Hepatocyte (in vitro differentiated cells): ENCODE results near the gene HOXD13. TPM values are rescaled to one million over a fixed set of nuclear protein-coding genes. Genes with fewer than 3 reads are reported as not detected.

ENCODE experiments used
- DNase-seq: peaks from one replicate; pipeline ENCODE4 v3.0.0-alpha.2; 2016; ENCODE audit warnings: low spot score
- H2AFZ ChIP-seq: fragments of 200-600 bp; sonication (generic); 2 replicates; pipeline ENCODE4 v1.6.0; 2016; ENCODE audit warnings: antibody characterized with exemption, mild to moderate bottlenecking
- H3K27ac ChIP-seq: fragments of 200-600 bp; sonication (generic); 2 replicates; pipeline ENCODE4 v1.5.1; 2016; ENCODE audit warnings: mild to moderate bottlenecking
- H3K27me3 ChIP-seq: fragments of 200-600 bp; sonication (generic); 2 replicates; pipeline ENCODE4 v1.6.1; 2016
- H3K36me3 ChIP-seq: fragments of 200-600 bp; sonication (generic); replicated peaks from 2 replicates; pipeline ENCODE4 v1.5.1; 2016; ENCODE audit warnings: low read depth; ENCODE audit not compliant: insufficient read depth
- H3K4me1 ChIP-seq: fragments of 200-600 bp; sonication (generic); 2 replicates; pipeline ENCODE4 v1.5.1; 2016; ENCODE audit warnings: mild to moderate bottlenecking, moderate library complexity; ENCODE audit not compliant: insufficient read depth
- H3K4me2 ChIP-seq: fragments of 200-600 bp; sonication (generic); 2 replicates; pipeline ENCODE4 v1.6.0; 2016
- H3K4me3 ChIP-seq: fragments of 200-600 bp; sonication (generic); 2 replicates; pipeline ENCODE4 v1.5.1; 2016; ENCODE audit warnings: mild to moderate bottlenecking
- H3K79me2 ChIP-seq: fragments of 200-600 bp; sonication (generic); 2 replicates; pipeline ENCODE4 v1.6.0; 2017; ENCODE audit warnings: mild to moderate bottlenecking
- H3K9me2 ChIP-seq: fragments of 200-600 bp; sonication (generic); replicated peaks from 2 replicates; pipeline ENCODE4 v1.6.0; 2017; ENCODE audit warnings: mild to moderate bottlenecking; ENCODE audit not compliant: insufficient read depth
- H3K9me3 ChIP-seq: fragments of 200-600 bp; sonication (generic); 2 replicates; pipeline ENCODE4 v1.5.1; 2016; ENCODE audit warnings: low read depth, mild to moderate bottlenecking
- H4K20me1 ChIP-seq: fragments of 200-600 bp; sonication (generic); 2 replicates; pipeline ENCODE4 v1.6.0; 2016; ENCODE audit warnings: mild to moderate bottlenecking; ENCODE audit not compliant: insufficient read depth, poor library complexity, severe bottlenecking
- CTCF ChIP-seq: fragments of 200-600 bp; sonication (generic); IDR thresholded peaks from 2 replicates; pipeline ENCODE4 v1.5.1; 2016; ENCODE audit warnings: antibody characterized with exemption, mild to moderate bottlenecking; ENCODE audit not compliant: poor library complexity
- EZH2 ChIP-seq: fragments of 200-600 bp; sonication (generic); IDR thresholded peaks from 2 replicates; pipeline ENCODE4 v1.6.1; 2016; ENCODE audit warnings: antibody characterized with exemption, mild to moderate bottlenecking, borderline replicate concordance
- EZH2phosphoT487 ChIP-seq: fragments of 200-600 bp; sonication (generic); IDR thresholded peaks from one replicate; pipeline ENCODE4 v1.6.1; 2018; ENCODE audit warnings: antibody characterized with exemption, mild to moderate bottlenecking, low read depth, moderate library complexity; ENCODE audit not compliant: unreplicated experiment, severe bottlenecking
- WGBS: methylation state at CpG from one replicate; pipeline ENCODE4 v1.1.6; 2016; ENCODE audit warnings: low lambda C conversion rate; ENCODE audit errors: missing lambda C conversion rate; 5-methylcytosine and 5-hydroxymethylcytosine counted together
- polyA plus RNA-seq: library from polyadenylated mRNA; unstranded; fragments of >200 nt; fragmentation: Nextera tagmentation; extraction: Ambion mirVana; gene quantifications from 2 replicates; pipeline ENCODE4 v1.2.1, GENCODE V29; 2016
- total RNA-seq: library from RNA; depleted of rRNA; stranded (reverse); fragments of >200 nt; gene quantifications from 2 replicates; pipeline ENCODE4 v1.2.3, GENCODE V29; 2014

Gene HOXD13
- total and polyA plus RNA-seq, 2 experiments from 2014 or later, result 24.7 to 37.2 TPM

GRCh38 chr2:176074919-176075425 lies 17.5 kb upstream of the HOXD13 start:
- H4K20me1 ChIP-seq, result no peaks in the 10 kb centered on the region
- peaks cover 11% of the 10 kb centered on the region for H3K79me2 ChIP-seq
- H3K4me1 ChIP-seq, result peaks cover 5% of the 10 kb centered on the region
- no peaks in the 10 kb centered on the region for H3K9me3 ChIP-seq
- 32% methylated on average over 7 of the region's 7 CpGs for WGBS
- no peak overlapping the region for H2AFZ ChIP-seq
- H3K27me3 ChIP-seq, result peaks cover 97% of the 10 kb centered on the region
- no peaks in the 10 kb centered on the region for H3K36me3 ChIP-seq
- no peak for DNase-seq
- no peaks in the 10 kb centered on the region for H3K9me2 ChIP-seq
- H3K4me2 ChIP-seq, result peak overlapping the region; percentile 84
- peak overlapping the region; percentile 93 for H3K27ac ChIP-seq
- H3K4me3 ChIP-seq, result no peak overlapping the region
- TF ChIP-seq EZH2 (no peak), CTCF (no peak), EZH2phosphoT487 (no peak)

GRCh38 chr2:176075481-176075880 lies 17.0 kb upstream of the HOXD13 start:
- Histone ChIP-seq H3K4me2 (peak overlapping the region; percentile 84), H3K4me1 (peaks cover 5% of the 10 kb centered on the region), H3K79me2 (peaks cover 11% of the 10 kb centered on the region), H3K9me2 (no peaks in the 10 kb centered on the region), H3K4me3 (peak overlapping the region; percentile 18), H3K9me3 (no peaks in the 10 kb centered on the region), H3K27ac (peak overlapping the region; percentile 93), H3K36me3 (no peaks in the 10 kb centered on the region), H4K20me1 (no peaks in the 10 kb centered on the region), H3K27me3 (peaks cover 92% of the 10 kb centered on the region), H2AFZ (no peak overlapping the region)
- peak; percentile 28 for DNase-seq
- TF ChIP-seq EZH2phosphoT487 (no peak), EZH2 (no peak), CTCF (no peak)
- 10% methylated on average over 15 of the region's 15 CpGs for WGBS

GRCh38 chr2:176076063-176076462 lies 16.5 kb upstream of the HOXD13 start:
- H3K36me3 ChIP-seq, result no peaks in the 10 kb centered on the region
- H3K9me2 ChIP-seq, result no peaks in the 10 kb centered on the region
- DNase-seq, result no peak
- H3K27ac ChIP-seq, result peak overlapping the region; percentile 93
- no peaks in the 10 kb centered on the region for H3K9me3 ChIP-seq
- no peak overlapping the region for H3K4me3 ChIP-seq
- peak overlapping the region; percentile 84 for H3K4me2 ChIP-seq
- peaks cover 92% of the 10 kb centered on the region for H3K27me3 ChIP-seq
- no peaks in the 10 kb centered on the region for H4K20me1 ChIP-seq
- H3K79me2 ChIP-seq, result peaks cover 16% of the 10 kb centered on the region
- 41% methylated on average over 7 of the region's 7 CpGs for WGBS
- H2AFZ ChIP-seq, result no peak overlapping the region
- H3K4me1 ChIP-seq, result peaks cover 5% of the 10 kb centered on the region
- no peak for TF ChIP-seq CTCF
- no peak for TF ChIP-seq EZH2
- TF ChIP-seq EZH2phosphoT487, result no peak
